Upper lobe of right lung (tissue), 1 donor: ENCODE data around the gene IL1RN. TPM values are rescaled to one million over a fixed set of nuclear protein-coding genes. Genes with fewer than 3 reads are reported as not detected.

Experiments
- ATAC-seq: fragments of 200-7000 bp; cut with Tn5 transposase; one replicate; pipeline ENCODE4 v1.9.1; 2020; ENCODE audit warnings: mild to moderate bottlenecking, moderate library complexity
- DNase-seq: peaks from one replicate; pipeline ENCODE4 v3.0.0-alpha.2; 2020
- H3K27ac ChIP-seq: fragments of 200-600 bp; one replicate; pipeline ENCODE4 v1.8.0; 2022
- H3K27me3 ChIP-seq: fragments of 200-600 bp; one replicate; pipeline ENCODE4 v1.8.0; 2022; ENCODE audit warnings: mild to moderate bottlenecking
- H3K36me3 ChIP-seq: fragments of 200-600 bp; one replicate; pipeline ENCODE4 v1.8.0; 2022
- H3K4me1 ChIP-seq: fragments of 200-600 bp; one replicate; pipeline ENCODE4 v1.8.0; 2022
- H3K4me3 ChIP-seq: fragments of 200-600 bp; one replicate; pipeline ENCODE4 v1.8.0; 2022; ENCODE audit warnings: mild to moderate bottlenecking
- H3K9me3 ChIP-seq: fragments of 200-600 bp; one replicate; pipeline ENCODE4 v1.8.0; 2022
- CTCF ChIP-seq: fragments of 200-600 bp; IDR thresholded peaks from one replicate; pipeline ENCODE4 v1.8.0; 2022; ENCODE audit warnings: antibody characterized with exemption
- intact Hi-C: fragments of 100-400 bp; cut with DNase I; formaldehyde crosslinking; loops from one replicate; pipeline ENCODE4 v1.11.0; 2022
- total RNA-seq: library from RNA; stranded (reverse); fragmentation: NEBNext Ultra II Directional; extraction: Animal tissue kit (Norgen Biotek cat#: 25700); gene quantifications from one replicate; pipeline ENCODE4 v1.2.1, GENCODE V29; 2021
- donor health status: DM: no; HTN: yes; CAD: no; lungs with severe emphysema.

IL1RN gene
- total RNA-seq, 1 donor from 2014 or later, result 41.7 TPM

GRCh38 chr2:113166187-113166645 is 38.8 kb downstream of the IL1RN start:
- no peaks in the 10 kb centered on the region for H3K27me3 ChIP-seq
- H3K27ac ChIP-seq, result no peak overlapping the region
- H3K9me3 ChIP-seq, result no peaks in the 10 kb centered on the region
- no peak for DNase-seq
- no peak for TF ChIP-seq CTCF
- no peak overlapping the region for H3K4me3 ChIP-seq
- ATAC-seq, result no peak
- H3K4me1 ChIP-seq, result peaks cover 11% of the 10 kb centered on the region
- intact Hi-C loops, result no loop called here
- H3K36me3 ChIP-seq, result no peaks in the 10 kb centered on the region

GRCh38 chr2:113167115-113167932 is 39.9 kb downstream of the IL1RN start:
- H3K27ac ChIP-seq, result peak overlapping the region; percentile 24
- TF ChIP-seq CTCF, result no peak

GRCh38 chr2:113167962-113168340 is 40.6 kb downstream of the IL1RN start:
- Histone ChIP-seq H3K27ac (peak overlapping the region; percentile 24), H3K9me3 (no peaks in the 10 kb centered on the region), H3K4me1 (peaks cover 16% of the 10 kb centered on the region), H3K4me3 (no peak overlapping the region), H3K36me3 (no peaks in the 10 kb centered on the region), H3K27me3 (no peaks in the 10 kb centered on the region)
- intact Hi-C loops, result no loop called here
- no peak for DNase-seq
- no peak for TF ChIP-seq CTCF
- ATAC-seq, result no peak

More at GRCh38 chr2:113167115-113167932, 39.9 kb downstream of the IL1RN start:
- Histone ChIP-seq H3K4me1 (peaks cover 11% of the 10 kb centered on the region), H3K36me3 (no peaks in the 10 kb centered on the region), H3K9me3 (no peaks in the 10 kb centered on the region), H3K4me3 (no peak overlapping the region), H3K27me3 (no peaks in the 10 kb centered on the region)
- ATAC-seq (peak; percentile 90), DNase-seq (peak; percentile 78)
- intact Hi-C loops, result no loop called here

GRCh38 chr2:113169002-113169530 is 41.7 kb downstream of the IL1RN start:
- H3K27me3 ChIP-seq, result no peaks in the 10 kb centered on the region
- no peak for ATAC-seq
- no peaks in the 10 kb centered on the region for H3K9me3 ChIP-seq
- intact Hi-C loops, result no loop called here
- peak overlapping the region; percentile 30 for H3K27ac ChIP-seq
- H3K36me3 ChIP-seq, result no peaks in the 10 kb centered on the region
- no peak for TF ChIP-seq CTCF
- H3K4me3 ChIP-seq, result no peak overlapping the region
- DNase-seq, result no peak
- peaks cover 19% of the 10 kb centered on the region for H3K4me1 ChIP-seq

- TF ChIP-seq CTCF, result no peak
- H3K9me3 ChIP-seq, result no peaks in the 10 kb centered on the region
- peaks cover 19% of the 10 kb centered on the region for H3K4me1 ChIP-seq
- no peaks in the 10 kb centered on the region for H3K36me3 ChIP-seq
- H3K4me3 ChIP-seq, result no peak overlapping the region
- no peak for DNase-seq
- H3K27me3 ChIP-seq, result no peaks in the 10 kb centered on the region
- ATAC-seq, result no peak
- intact Hi-C loops, result no loop called here
- H3K27ac ChIP-seq, result no peak overlapping the region
Observed at GRCh38 chr2:113169586-113169985, 42.2 kb downstream of the IL1RN start.
